Measurements from ENCODE around the gene WDR82. TPM values are rescaled to one million over a fixed set of nuclear protein-coding genes. Genes with fewer than 3 reads are reported as not detected.

The WDR82 gene
- total and polyA plus RNA-seq, 2 experiments from 2014 or later = 25.2 to 71.8 TPM

GRCh38 chr3:52313188-52313773 is 34.8 kb upstream of the WDR82 start:
- Histone ChIP-seq H3K4me2 (no peak overlapping the region), H4K20me1 (replicated peaks; ENCODE audit: insufficient read depth) (no peaks in the 10 kb centered on the region), H3K9me2 (ENCODE audit: insufficient read depth) (no peaks in the 10 kb centered on the region), H3K79me2 (replicated peaks; ENCODE audit: insufficient read depth) (no peaks in the 10 kb centered on the region), H3K36me3 (ENCODE audit: insufficient read depth) (no peaks in the 10 kb centered on the region), H2AFZ (no peak overlapping the region), H3K27ac (ENCODE audit: low read depth) (no peak overlapping the region), H3K4me1 (ENCODE audit: insufficient read depth) (peaks cover 5% of the 10 kb centered on the region; the same call in 1 of the 2 replicates), H3K27me3 (ENCODE audit: insufficient read depth) (peaks cover 4% of the 10 kb centered on the region; the same call in 1 of the 2 replicates), H3F3A (replicated peaks; ENCODE audit: low read depth) (0 out of 2 replicates have a peak, but pooled peaks cover 3% of the 10 kb centered on the region), H3K4me3 (no peak overlapping the region)
- no peak for TF ChIP-seq EZH2phosphoT487 (IDR thresholded peaks at IDR 0.05; ENCODE audit: unreplicated experiment)
- TF ChIP-seq JUNB (IDR thresholded peaks at IDR 0.05; ENCODE audit: unreplicated experiment) = no peak
- no peak for TF ChIP-seq STAT1 (IDR thresholded peaks at IDR 0.05; ENCODE audit: unreplicated experiment)
- TF ChIP-seq NANOG (IDR thresholded peaks at IDR 0.05; ENCODE audit: borderline replicate concordance) = no peak
- no peak for TF ChIP-seq EZH2 (IDR thresholded peaks at IDR 0.05; ENCODE audit: low read depth, unreplicated experiment)
- no peak for TF ChIP-seq CTCF (conservative IDR thresholded peaks at IDR 0.05; ENCODE audit: low read depth in 2 of 2)
- TF ChIP-seq CREB1 (CRISPR knock-in tag; IDR thresholded peaks at IDR 0.05; ENCODE audit: low read depth) = no peak
- TF ChIP-seq ZNF462 (CRISPR knock-in tag; IDR thresholded peaks at IDR 0.05) = no peak
- TF ChIP-seq REST (IDR thresholded peaks at IDR 0.05; ENCODE audit: unreplicated experiment) = no peak
- TF ChIP-seq ETS1 (IDR thresholded peaks at IDR 0.05) = no peak
- TF ChIP-seq ZNF114 (CRISPR knock-in tag; IDR thresholded peaks at IDR 0.05) = no peak
- no peak for TF ChIP-seq POLR2AphosphoS5 (IDR thresholded peaks at IDR 0.05; ENCODE audit: low read depth)
- no peak for TF ChIP-seq ZNF331 (CRISPR knock-in tag; IDR thresholded peaks at IDR 0.05; ENCODE audit: low read depth)
- no peak overlapping the region for H3K4me3 Mint-ChIP-seq
- H3K36me3 Mint-ChIP-seq (ENCODE audit: low read depth) = no peaks in the 10 kb centered on the region
- peaks cover 6% of the 10 kb centered on the region for H3K27me3 Mint-ChIP-seq (ENCODE audit: insufficient read depth, low read depth, poor library complexity)
- no peak for ATAC-seq
- H3K4me1 Mint-ChIP-seq = peaks cover 13% of the 10 kb centered on the region
- H3K9me3 Mint-ChIP-seq = no peaks in the 10 kb centered on the region
- no peak for DNase-seq (ENCODE audit: low spot score)
- H3K27ac Mint-ChIP-seq = peak overlapping the region; percentile 81; the same call in 1 of the 2 replicates

All from GM23338 (cell line).